Calu3 (cell line): ENCODE results near the gene CCDC201. TPM values are rescaled to one million over a fixed set of nuclear protein-coding genes. Genes with fewer than 3 reads are reported as not detected.

ENCODE experiments used
- BruUV-seq: library from RNA; stranded (reverse); fragments of 400-500 nt; replicated peaks from 2 replicates; lab custom pipeline; 2021; lab: Mats Ljungman, UMichigan
- CTCF ChIA-PET: fragments of 300-600 bp; sonication (Branson Sonifier 250); formaldehyde crosslinking; loops from one replicate; lab custom pipeline; 2022; ENCODE audit warnings: antibody characterized with exemption; lab: Charles Lee
- DNase-seq: peaks from one replicate; pipeline ENCODE4 v3.0.0; 2022
- H3K27ac Mint-ChIP-seq: one replicate; pipeline ENCODE4 v1.8.0; 2022; ENCODE audit warnings: mixed read lengths; ENCODE audit not compliant: unreplicated experiment
- H3K27me3 Mint-ChIP-seq: one replicate; pipeline ENCODE4 v1.8.0; 2022; ENCODE audit warnings: mixed read lengths; ENCODE audit not compliant: unreplicated experiment
- H3K36me3 Mint-ChIP-seq: one replicate; pipeline ENCODE4 v1.8.0; 2022; ENCODE audit warnings: mild to moderate bottlenecking, moderate library complexity, mixed read lengths; ENCODE audit not compliant: insufficient read depth, unreplicated experiment
- H3K4me1 Mint-ChIP-seq: one replicate; pipeline ENCODE4 v1.8.0; 2022; ENCODE audit warnings: mild to moderate bottlenecking, low read depth, mixed read lengths; ENCODE audit not compliant: unreplicated experiment
- H3K4me3 Mint-ChIP-seq: one replicate; pipeline ENCODE4 v1.8.0; 2022; ENCODE audit warnings: mild to moderate bottlenecking, low read depth, moderate library complexity, mixed read lengths; ENCODE audit not compliant: unreplicated experiment
- H3K9me3 Mint-ChIP-seq: one replicate; pipeline ENCODE4 v1.8.0; 2022; ENCODE audit warnings: low read depth, mixed read lengths; ENCODE audit not compliant: unreplicated experiment
- CTCF ChIP-seq: fragments of 200-600 bp; IDR thresholded peaks from one replicate; pipeline ENCODE4 v1.8.0; 2022; ENCODE audit warnings: antibody characterized with exemption; ENCODE audit not compliant: unreplicated experiment
- intact Hi-C: fragments of 100-400 bp; cut with micrococcal nuclease; formaldehyde crosslinking; loops from one replicate; pipeline ENCODE4 v1.10.0; 2022; ENCODE audit not compliant: unreplicated experiment
- total RNA-seq: library from RNA; stranded (reverse); gene quantifications from 2 replicates; pipeline ENCODE4 v1.2.3, GENCODE V29; 2022

CCDC201 gene
- total RNA-seq, 1 experiment from 2014 or later, result not detected

- no peak for DNase-seq
- CTCF ChIA-PET, result interaction anchor here (0.5 kb wide), 1 partner anchor 9 kb away, joined by 3 read pairs; no protein-coding TSS in a partner anchor
- peaks cover 20% of the 10 kb centered on the region for H3K36me3 Mint-ChIP-seq
- TF ChIP-seq CTCF, result no peak
- intact Hi-C loops, result no loop called here
- peaks cover 13% of the 10 kb centered on the region for H3K9me3 Mint-ChIP-seq
- no peak overlapping the region for H3K27ac Mint-ChIP-seq
- BruUV-seq, result no TSS peak
- H3K4me1 Mint-ChIP-seq, result peaks cover 38% of the 10 kb centered on the region
- H3K27me3 Mint-ChIP-seq, result no peaks in the 10 kb centered on the region
- no peak overlapping the region for H3K4me3 Mint-ChIP-seq
These were observed 5.7 kb upstream of the CCDC201 start for GRCh38 chr7:45878457-45879144.

GRCh38 chr7:45876519-45876918 is 3.6 kb upstream of the CCDC201 start:
- DNase-seq, result no peak

GRCh38 chr7:45874408-45875131 is 1.7 kb upstream of the CCDC201 start:
- no TSS peak for BruUV-seq
- peaks cover 9% of the 10 kb centered on the region for H3K36me3 Mint-ChIP-seq
- peaks cover 15% of the 10 kb centered on the region for H3K4me1 Mint-ChIP-seq
- H3K4me3 Mint-ChIP-seq, result no peak overlapping the region
- intact Hi-C loops, result no loop called here
- no peak for DNase-seq
- CTCF ChIA-PET, result interaction anchor here (1.2 kb wide), 1 partner anchor 11 kb away, joined by 3 read pairs; no protein-coding TSS in a partner anchor
- H3K27me3 Mint-ChIP-seq, result no peaks in the 10 kb centered on the region
- TF ChIP-seq CTCF, result no peak
- peak overlapping the region; percentile 53 for H3K27ac Mint-ChIP-seq
- H3K9me3 Mint-ChIP-seq, result peaks cover 13% of the 10 kb centered on the region

More at GRCh38 chr7:45876519-45876918, 3.6 kb upstream of the CCDC201 start:
- CTCF ChIA-PET, result no interaction called here
- Mint-ChIP-seq H3K27ac (no peak overlapping the region), H3K27me3 (no peaks in the 10 kb centered on the region), H3K36me3 (peaks cover 13% of the 10 kb centered on the region), H3K4me3 (no peak overlapping the region), H3K9me3 (peaks cover 13% of the 10 kb centered on the region), H3K4me1 (peaks cover 20% of the 10 kb centered on the region)
- intact Hi-C loops, result no loop called here
- TF ChIP-seq CTCF, result no peak
- BruUV-seq, result no TSS peak

- no TSS peak for BruUV-seq
- Mint-ChIP-seq H3K36me3 (peaks cover 9% of the 10 kb centered on the region), H3K27me3 (no peaks in the 10 kb centered on the region), H3K9me3 (peaks cover 7% of the 10 kb centered on the region), H3K27ac (no peak overlapping the region), H3K4me3 (no peak overlapping the region), H3K4me1 (peaks cover 25% of the 10 kb centered on the region)
- intact Hi-C loops, result no loop called here
- TF ChIP-seq CTCF, result no peak
- no peak for DNase-seq
- CTCF ChIA-PET, result interaction anchor here (0.7 kb wide), 1 partner anchor 15 kb away, joined by 5 read pairs; no protein-coding TSS in a partner anchor
These were observed 473 bp upstream of the CCDC201 start for GRCh38 chr7:45873355-45873754.
